Adrenal gland (tissue), 5 donors: Measurements from ENCODE around the gene NAB2.

Source experiments
- CTCF ChIP-seq, 6 experiments: fragments of 450-650 bp in 4 of 6; fragments of 200-600 bp in 2 of 6; sonication (generic) in 1 of 6; IDR thresholded peaks; 1 replicate in 5 of 6; 2 replicates in 1 of 6; pipeline versions ENCODE4 v1.5.1 to v1.8.0; 2016 to 2021; ENCODE audit warnings: antibody characterized with exemption in 6 of 6, mild to moderate bottlenecking in 2 of 6, moderate library complexity in 1 of 6
- POLR2A ChIP-seq, 2 donors: fragments of 450-650 bp; IDR thresholded peaks; one replicate each; pipeline ENCODE4 v1.6.1; 2017; ENCODE audit warnings: antibody characterized with exemption in 2 of 2, mild to moderate bottlenecking in 2 of 2, moderate library complexity in 1 of 2
- donor health status: DM: no; HTN: no; CAD: no.

GRCh38 chr12:57116580-57117281, 27.8 kb downstream of the NAB2 start:
- TF ChIP-seq CTCF (IDR thresholded peaks at IDR 0.05) = no peak
- no peak for TF ChIP-seq POLR2A (IDR thresholded peaks at IDR 0.05)
